OCI-LY1 (cell line): Measurements from ENCODE around the gene MYMX.

Experiments
- CTCF ChIP-seq: fragments of 200-600 bp; sonication (generic), shearing (Covaris generic); IDR thresholded peaks from 2 replicates; pipeline ENCODE4 v1.5.1; 2017; ENCODE audit warnings: mild to moderate bottlenecking, antibody characterized with exemption, low read length, moderate library complexity, mixed read lengths
- EZH2 ChIP-seq: fragments of 200-600 bp; sonication (generic), shearing (Covaris generic); IDR thresholded peaks from 2 replicates; pipeline ENCODE4 v1.8.0; 2017; ENCODE audit warnings: borderline replicate concordance, mixed run types, mild to moderate bottlenecking, antibody characterized with exemption, low read length, moderate library complexity, mixed read lengths

GRCh38 chr6:44183783-44184182 lies 32.9 kb upstream of the MYMX start:
- no peak for TF ChIP-seq CTCF
- no peak for TF ChIP-seq EZH2
